NB4 (cell line): ENCODE data around the gene ARHGAP28.

Experiments
- CTCF ChIP-seq: IDR thresholded peaks from one replicate; pipeline ENCODE4 v1.5.1; 2012; ENCODE audit warnings: low read depth, low read length
- MYC ChIP-seq: IDR thresholded peaks from 2 replicates; pipeline ENCODE4 v1.6.1; 2011; ENCODE audit warnings: low read depth, low read length
- POLR2A ChIP-seq: IDR thresholded peaks from 2 replicates; pipeline ENCODE4 v1.6.1; 2011; ENCODE audit warnings: mild to moderate bottlenecking; ENCODE audit not compliant: insufficient read length; ENCODE audit errors: extremely low read depth
- TF ChIP-seq, protein P1 (sequence below): IDR thresholded peaks from 2 replicates; pipeline ENCODE4 v1.6.1; 2011; ENCODE audit warnings: low read depth, low read length

DNA sequence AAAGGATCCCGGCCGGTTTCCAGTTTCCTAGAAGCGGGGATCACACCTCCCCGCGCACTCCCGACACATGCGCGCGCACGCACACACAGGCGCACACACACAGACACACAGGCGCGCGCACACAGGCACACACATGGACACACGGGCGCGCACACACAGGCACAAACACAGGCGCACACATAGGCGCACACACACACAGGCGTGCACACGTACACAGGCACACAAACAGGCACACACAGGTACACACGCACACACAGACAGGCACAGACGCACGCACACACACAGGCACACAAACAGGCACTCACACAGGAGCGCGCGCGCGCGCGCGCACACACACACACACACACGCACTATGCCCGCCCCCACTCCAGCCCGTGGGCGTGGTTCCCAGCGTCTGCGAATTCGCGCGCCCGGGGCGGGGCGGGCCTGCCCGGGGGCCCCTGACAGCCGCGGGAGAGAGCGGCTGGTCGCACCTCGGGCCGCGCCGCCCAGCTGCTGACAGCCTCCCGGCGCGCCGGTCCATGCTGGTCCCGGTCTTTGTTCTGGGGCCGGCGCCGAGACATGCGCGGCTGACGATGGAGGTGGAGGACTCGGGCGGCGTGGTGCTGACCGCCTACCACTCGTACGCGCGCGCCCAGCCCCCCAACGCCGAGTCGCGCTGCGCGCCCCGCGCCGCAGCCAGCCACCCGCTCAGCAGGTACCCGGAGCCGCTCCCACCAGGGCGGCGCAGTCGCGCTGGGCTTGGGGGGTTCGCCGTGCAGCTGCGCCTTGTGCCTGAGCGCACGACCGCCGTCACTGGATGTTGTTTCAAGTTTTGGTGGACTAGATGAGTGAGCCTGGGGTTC is at the start of gene ARHGAP28:
- TF ChIP-seq CTCF (no peak), POLR2A (no peak), MYC (no peak)
- TF ChIP-seq, protein P1, sequence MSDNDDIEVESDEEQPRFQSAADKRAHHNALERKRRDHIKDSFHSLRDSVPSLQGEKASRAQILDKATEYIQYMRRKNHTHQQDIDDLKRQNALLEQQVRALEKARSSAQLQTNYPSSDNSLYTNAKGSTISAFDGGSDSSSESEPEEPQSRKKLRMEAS: no peak
